Fibroblast of lung (primary cell): ENCODE results near the gene FADD. TPM values are rescaled to one million over a fixed set of nuclear protein-coding genes. Genes with fewer than 3 reads are reported as not detected.

ENCODE experiments used
- DNase-seq, 2 donors: peaks; one replicate each; pipeline versions ENCODE4 v3.0.0 to v3.0.0-alpha.2; 2010; ENCODE audit warnings: low read depth in 2 of 2
- H2AFZ ChIP-seq: 2 replicates; pipeline ENCODE4 v1.5.1; 2012; ENCODE audit warnings: low read length, control low read depth, inconsistent platforms
- H3K27ac ChIP-seq: 2 replicates; pipeline ENCODE4 v1.5.1; 2011; ENCODE audit warnings: low read length, control low read depth; ENCODE audit not compliant: insufficient read depth
- H3K27me3 ChIP-seq: 2 replicates; pipeline ENCODE4 v1.5.1; 2011; ENCODE audit warnings: mild to moderate bottlenecking, low read length; ENCODE audit not compliant: control insufficient read depth, insufficient read depth
- H3K36me3 ChIP-seq: 2 replicates; pipeline ENCODE4 v1.5.1; 2011; ENCODE audit warnings: low read length; ENCODE audit not compliant: control insufficient read depth, insufficient read depth
- H3K4me1 ChIP-seq: 2 replicates; pipeline ENCODE4 v1.5.1; 2011; ENCODE audit warnings: low read length; ENCODE audit not compliant: control insufficient read depth, insufficient read depth; ENCODE audit errors: extremely low read depth
- H3K4me2 ChIP-seq: 2 replicates; pipeline ENCODE4 v1.5.1; 2011; ENCODE audit warnings: low read length, control low read depth; ENCODE audit not compliant: insufficient read depth; ENCODE audit errors: extremely low read depth
- H3K4me3 ChIP-seq, 4 experiments: fragments of 200-600 bp in 1 of 4; sonication (generic) in 1 of 4; replicated peaks in 1 of 4; 2 replicates each; pipeline ENCODE4 v1.5.1; 2011 to 2016; ENCODE audit warnings: low read length in 4 of 4, low read depth in 3 of 4, mild to moderate bottlenecking in 3 of 4, control low read depth in 2 of 4, inconsistent platforms in 1 of 4, mixed read lengths in 1 of 4; ENCODE audit not compliant: insufficient read depth in 1 of 4; ENCODE audit errors: control extremely low read depth in 1 of 4
- H3K79me2 ChIP-seq: 2 replicates; pipeline ENCODE4 v1.5.1; 2012; ENCODE audit warnings: mild to moderate bottlenecking, low read length, inconsistent platforms; ENCODE audit not compliant: control insufficient read depth, insufficient read depth
- H3K9ac ChIP-seq: 2 replicates; pipeline ENCODE4 v1.5.1; 2011; ENCODE audit warnings: mild to moderate bottlenecking, low read length, control low read depth; ENCODE audit not compliant: insufficient read depth
- H3K9me3 ChIP-seq: 2 replicates; pipeline ENCODE4 v1.5.1; 2012; ENCODE audit warnings: low read depth, low read length; ENCODE audit not compliant: control insufficient read depth, insufficient read depth
- H4K20me1 ChIP-seq: 2 replicates; pipeline ENCODE4 v1.5.1; 2011; ENCODE audit warnings: low read length; ENCODE audit not compliant: control insufficient read depth, insufficient read depth; ENCODE audit errors: extremely low read depth
- CTCF ChIP-seq, 2 donors: IDR thresholded peaks in 1 of 2; conservative IDR thresholded peaks in 1 of 2; 1 replicate in 1 of 2; 2 replicates in 1 of 2; pipeline ENCODE4 v1.5.1; 2011 to 2012; ENCODE audit warnings: low read length in 2 of 2, control low read depth in 1 of 2, inconsistent platforms in 1 of 2, low read depth in 1 of 2, mild to moderate bottlenecking in 1 of 2
- EZH2 ChIP-seq: IDR thresholded peaks from 2 replicates; pipeline ENCODE4 v1.5.1; 2012; ENCODE audit warnings: low read length, control low read depth, mild to moderate bottlenecking; ENCODE audit errors: missing control alignments
- polyA minus RNA-seq: library from RNA; depleted of rRNA, polyadenylated mRNA; stranded (reverse); fragments of >200 nt; gene quantifications from 2 replicates; pipeline ENCODE4 v1.2.3, GENCODE V29; 2011; ENCODE audit warnings: low replicate concordance
- polyA plus RNA-seq, 2 donors: library from polyadenylated mRNA; depleted of rRNA in 1 of 2; stranded (reverse) in 1 of 2; unstranded in 1 of 2; fragments of >200 nt; gene quantifications; 2 replicates each; pipeline ENCODE4 v1.2.1, GENCODE V29; 2011 to 2012; ENCODE audit warnings: missing spikeins in 1 of 2
- total RNA-seq: library from RNA; depleted of rRNA; stranded (reverse); fragments of >200 nt; gene quantifications from 2 replicates; pipeline ENCODE4 v1.2.1, GENCODE V29; 2014

The FADD gene
- total RNA-seq (32.0 and 36.5 TPM in 2 replicates), polyA plus RNA-seq (25.4 and 26.3 TPM in 2 replicates), polyA minus RNA-seq (45.8 and 62.2 TPM in 2 replicates)
- 25.4 and 33.9 TPM in 2 replicates for polyA plus RNA-seq (2012)

GRCh38 chr11:70202920-70203750 is at the start of gene FADD:
FADD (plus strand) TSS chr11:70203296; CDS start chr11:70203460, 164 bp downstream.
- peak within 1 kb of the TSS; percentile 94 for H3K27ac ChIP-seq

GRCh38 chr11:70155386-70155785 is 47.7 kb upstream of the FADD start:
- no peaks in the 10 kb centered on the region for H3K79me2 ChIP-seq
- no peak overlapping the region for H2AFZ ChIP-seq
- DNase-seq, result peak; percentile 15 to 59
- no peaks in the 10 kb centered on the region for H3K9me3 ChIP-seq
- H3K36me3 ChIP-seq, result no peaks in the 10 kb centered on the region
- TF ChIP-seq CTCF (conservative IDR thresholded peaks at IDR 0.05 in 1 of 2, IDR thresholded peaks at IDR 0.05 in 1 of 2; ENCODE audit: low read depth in 1 of 2, low read length in 2 of 2) (no peak), EZH2 (no peak)
- H3K4me1 ChIP-seq, result no peaks in the 10 kb centered on the region
- no peaks in the 10 kb centered on the region for H3K27me3 ChIP-seq
- no peaks in the 10 kb centered on the region for H4K20me1 ChIP-seq
- H3K4me2 ChIP-seq, result no peak overlapping the region
- no peak overlapping the region for H3K9ac ChIP-seq
- no peak overlapping the region for H3K27ac ChIP-seq
- no peak overlapping the region for H3K4me3 ChIP-seq

More at GRCh38 chr11:70202920-70203750, at the start of gene FADD:
- peak within 1 kb of the TSS; percentile 88 to 98 (median 94) for H3K4me3 ChIP-seq
- peak; percentile 89 to 90 for DNase-seq
- no peaks in the 10 kb centered on the region for H3K27me3 ChIP-seq
- peak within 1 kb of the TSS; percentile 95 for H3K9ac ChIP-seq
- H4K20me1 ChIP-seq, result no peaks in the 10 kb centered on the region
- H2AFZ ChIP-seq, result peak within 1 kb of the TSS; percentile 85
- peaks cover 40% of the 10 kb centered on the region for H3K79me2 ChIP-seq
- no peaks in the 10 kb centered on the region for H3K9me3 ChIP-seq
- peaks cover 13% of the 10 kb centered on the region for H3K36me3 ChIP-seq
- TF ChIP-seq EZH2, result no peak
- peaks cover 7% of the 10 kb centered on the region for H3K4me1 ChIP-seq
- H3K4me2 ChIP-seq, result peak within 1 kb of the TSS; percentile 97

GRCh38 chr11:70156291-70157037 is 46.6 kb upstream of the FADD start:
- H3K27me3 ChIP-seq, result no peaks in the 10 kb centered on the region
- no peak for DNase-seq
- no peak for TF ChIP-seq CTCF (conservative IDR thresholded peaks at IDR 0.05 in 1 of 2, IDR thresholded peaks at IDR 0.05 in 1 of 2; ENCODE audit: low read depth in 1 of 2, low read length in 2 of 2)
- TF ChIP-seq EZH2, result no peak

More at GRCh38 chr11:70156291-70157037, 46.6 kb upstream of the FADD start:
- Histone ChIP-seq H3K9me3 (no peaks in the 10 kb centered on the region), H2AFZ (no peak overlapping the region), H3K36me3 (no peaks in the 10 kb centered on the region), H3K27ac (no peak overlapping the region), H3K9ac (no peak overlapping the region), H4K20me1 (no peaks in the 10 kb centered on the region), H3K4me1 (no peaks in the 10 kb centered on the region), H3K4me2 (no peak overlapping the region), H3K79me2 (no peaks in the 10 kb centered on the region), H3K4me3 (no peak overlapping the region)
